HepG2 (cell line): ENCODE measurements around the gene ZNF385B. TPM values are rescaled to one million over a fixed set of nuclear protein-coding genes. Genes with fewer than 3 reads are reported as not detected.

ENCODE experiments used
- ADNP ChIP-seq: sonication (generic); formaldehyde crosslinking; IDR thresholded peaks from 2 replicates; pipeline ENCODE4 v1.4.0; 2020; ENCODE audit warnings: missing genetic modification reagents
- ARNT2 ChIP-seq: sonication (generic); formaldehyde crosslinking; IDR thresholded peaks from 2 replicates; pipeline ENCODE4 v1.8.0; 2022; ENCODE audit warnings: mild to moderate bottlenecking, low read depth, missing genetic modification reagents, moderate library complexity
- ASH2L ChIP-seq: fragments of 300-600, 200-600 bp; sonication (generic); IDR thresholded peaks from 2 replicates; pipeline ENCODE4 v1.7.0; 2017; ENCODE audit warnings: low read depth, mild to moderate bottlenecking, moderate library complexity, mixed read lengths, low read length; ENCODE audit not compliant: insufficient read length
- CEBPB ChIP-seq: IDR thresholded peaks from 2 replicates; pipeline ENCODE4 v1.6.1; 2011; ENCODE audit warnings: low read depth, low read length, improper control_type of control experiment, borderline replicate concordance
- CERS6 ChIP-seq: sonication (generic); formaldehyde crosslinking; IDR thresholded peaks from 2 replicates; pipeline ENCODE4 v1.5.0; 2020; ENCODE audit warnings: missing genetic modification reagents
- E2F2 ChIP-seq: sonication (generic); formaldehyde crosslinking; IDR thresholded peaks from 2 replicates; pipeline ENCODE4 v1.4.0; 2020; ENCODE audit warnings: missing genetic modification reagents, borderline replicate concordance
- E2F5 ChIP-seq: sonication (generic); formaldehyde crosslinking; conservative IDR thresholded peaks from 2 replicates; pipeline ENCODE4 v1.4.0; 2020; ENCODE audit warnings: missing genetic modification reagents
- ELF1 ChIP-seq: sonication (generic); formaldehyde crosslinking; IDR thresholded peaks from 2 replicates; pipeline ENCODE4 v1.4.0; 2020; ENCODE audit warnings: missing genetic modification reagents
- GRHL1 ChIP-seq: sonication (generic); formaldehyde crosslinking; conservative IDR thresholded peaks from 2 replicates; pipeline ENCODE4 v1.8.0; 2022; ENCODE audit warnings: missing genetic modification reagents
- HDAC6 ChIP-seq: fragments of 200-600 bp; sonication (generic); IDR thresholded peaks from 2 replicates; pipeline ENCODE4 v1.7.0; 2017; ENCODE audit warnings: mild to moderate bottlenecking, antibody characterized with exemption, low read length, low read depth
- HNF4A ChIP-seq: sonication (generic); formaldehyde crosslinking; IDR thresholded peaks from 2 replicates; pipeline ENCODE4 v1.4.0; 2020; ENCODE audit warnings: missing genetic modification reagents
- IKZF1 ChIP-seq: fragments of 450-650 bp; IDR thresholded peaks from 2 replicates; pipeline ENCODE4 v1.7.1; 2016
- JUN ChIP-seq: sonication (generic); formaldehyde crosslinking; IDR thresholded peaks from 2 replicates; pipeline ENCODE4 v1.4.0; 2020; ENCODE audit warnings: mild to moderate bottlenecking, missing genetic modification reagents
- KLF6 ChIP-seq: IDR thresholded peaks from 2 replicates; pipeline ENCODE4 v1.8.0; 2016; ENCODE audit warnings: missing biosample characterization, missing genetic modification reagents
- KLF9 ChIP-seq: IDR thresholded peaks from 2 replicates; pipeline ENCODE4 v1.6.1; 2016; ENCODE audit warnings: low read depth
- MBNL3 ChIP-seq: fragments of 250-450 bp; sonication (Bioruptor Pico); conservative IDR thresholded peaks from 2 replicates; pipeline ENCODE4 v1.8.0; 2022; ENCODE audit warnings: mild to moderate bottlenecking, inconsistent platforms
- MIER3 ChIP-seq: IDR thresholded peaks from 2 replicates; pipeline ENCODE4 v1.6.1; 2016; ENCODE audit warnings: missing compliant biosample characterization, borderline replicate concordance
- MLLT10 ChIP-seq: sonication (generic); formaldehyde crosslinking; IDR thresholded peaks from 2 replicates; pipeline ENCODE4 v1.4.0; 2020; ENCODE audit warnings: missing genetic modification reagents
- NFYB ChIP-seq: sonication (generic); formaldehyde crosslinking; IDR thresholded peaks from 2 replicates; pipeline ENCODE4 v1.4.0; 2020; ENCODE audit warnings: missing genetic modification reagents
- NR2F2 ChIP-seq: IDR thresholded peaks from 2 replicates; pipeline ENCODE4 v1.6.1; 2012; ENCODE audit warnings: low read depth, inconsistent platforms, borderline replicate concordance
- PLRG1 ChIP-seq: fragments of 450-650 bp; conservative IDR thresholded peaks from 2 replicates; pipeline ENCODE4 v1.6.1; 2016
- SATB2 ChIP-seq: sonication (generic); formaldehyde crosslinking; IDR thresholded peaks from 2 replicates; pipeline ENCODE4 v1.5.0; 2020; ENCODE audit warnings: missing genetic modification reagents
- SMARCC2 ChIP-seq: fragments of 450-650 bp; IDR thresholded peaks from 2 replicates; pipeline ENCODE4 v1.6.1; 2017; ENCODE audit warnings: antibody characterized with exemption, mild to moderate bottlenecking
- SMC3 ChIP-seq: IDR thresholded peaks from 2 replicates; pipeline ENCODE4 v1.6.1; 2011; ENCODE audit warnings: low read length, improper control_type of control experiment
- SOX5 ChIP-seq: IDR thresholded peaks from 2 replicates; pipeline ENCODE4 v1.6.1; 2016; ENCODE audit warnings: borderline replicate concordance
- ZBTB25 ChIP-seq: IDR thresholded peaks from 2 replicates; pipeline ENCODE4 v1.6.1; 2018; ENCODE audit warnings: missing genetic modification reagents
- ZNF207 ChIP-seq: fragments of 450-650 bp; IDR thresholded peaks from 2 replicates; pipeline ENCODE4 v1.6.1; 2016; ENCODE audit warnings: antibody characterized with exemption, borderline replicate concordance
- ZNF224 ChIP-seq: sonication (generic); formaldehyde crosslinking; IDR thresholded peaks from 2 replicates; pipeline ENCODE4 v1.5.0; 2020; ENCODE audit warnings: mild to moderate bottlenecking, missing genetic modification reagents
- ZNF564 ChIP-seq: sonication (generic); formaldehyde crosslinking; IDR thresholded peaks from 2 replicates; pipeline ENCODE4 v1.8.1; 2023; ENCODE audit warnings: mild to moderate bottlenecking, missing genetic modification reagents
- ZNF747 ChIP-seq: sonication (generic); formaldehyde crosslinking; IDR thresholded peaks from 2 replicates; pipeline ENCODE4 v1.8.1; 2023; ENCODE audit warnings: missing genetic modification reagents, mild to moderate bottlenecking, borderline replicate concordance
- polyA plus RNA-seq, 8 experiments: library from polyadenylated mRNA; depleted of rRNA in 3 of 8; stranded (reverse) in 7 of 8; unstranded in 1 of 8; fragments of >200 nt; fragmentation: Illumina TruSeq in 4 of 8; extraction: Trizol in 4 of 8; gene quantifications; 2 replicates each; pipeline versions ENCODE4 v1.2.1 to v1.2.3, GENCODE V29; 2011 to 2016; ENCODE audit warnings: low read depth in 4 of 8, missing spikeins in 1 of 8, mixed read lengths in 1 of 8; ENCODE audit not compliant: insufficient read depth in 1 of 8
- total RNA-seq, 5 experiments: library from RNA; depleted of rRNA; stranded (reverse); fragments of >200 nt; fragmentation: Illumina TruSeq; extraction: Trizol; gene quantifications; 2 replicates each; pipeline ENCODE4 v1.2.3, GENCODE V29; 2016; ENCODE audit warnings: low read depth in 1 of 5

Gene ZNF385B
- total and polyA plus RNA-seq, 2 of the 13 experiments (the other 11 are each of a cell fraction or from before 2014, with no cell fraction given), result 3.3 to 6.7 TPM

- TF ChIP-seq MLLT10 (CRISPR knock-in tag) (no peak), CEBPB (peak; percentile 82), ELF1 (no peak), KLF9 (CRISPR knock-in tag) (no peak), SATB2 (CRISPR knock-in tag) (no peak), SMC3 (no peak), ZNF207 (no peak), ZNF747 (CRISPR knock-in tag) (no peak), NFYB (CRISPR knock-in tag) (0 out of 2 replicates have a peak, but pooled peaks have one; percentile 46), MBNL3 (CRISPR knock-in tag) (no peak), CERS6 (CRISPR knock-in tag) (no peak), HDAC6 (no peak), HNF4A (peak; percentile 24; the same call in 1 of the 2 replicates), E2F5 (CRISPR knock-in tag) (no peak), ZNF224 (no peak), IKZF1 (no peak), ZBTB25 (CRISPR knock-in tag) (no peak), PLRG1 (no peak), KLF6 (CRISPR knock-in tag) (no peak), ADNP (no peak), E2F2 (CRISPR knock-in tag) (no peak), SOX5 (CRISPR knock-in tag) (peak; percentile 25; the same call in 1 of the 2 replicates), NR2F2 (no peak), GRHL1 (CRISPR knock-in tag) (no peak), ZNF564 (CRISPR knock-in tag) (no peak), ARNT2 (CRISPR knock-in tag) (no peak), JUN (CRISPR knock-in tag) (no peak), ASH2L (no peak), SMARCC2 (no peak), MIER3 (CRISPR knock-in tag) (no peak)
These were observed 311.2 kb downstream of the ZNF385B start (continued) for GRCh38 chr2:179550214-179550613.
